ENCODE measurements around the gene TRAM2.

DNA sequence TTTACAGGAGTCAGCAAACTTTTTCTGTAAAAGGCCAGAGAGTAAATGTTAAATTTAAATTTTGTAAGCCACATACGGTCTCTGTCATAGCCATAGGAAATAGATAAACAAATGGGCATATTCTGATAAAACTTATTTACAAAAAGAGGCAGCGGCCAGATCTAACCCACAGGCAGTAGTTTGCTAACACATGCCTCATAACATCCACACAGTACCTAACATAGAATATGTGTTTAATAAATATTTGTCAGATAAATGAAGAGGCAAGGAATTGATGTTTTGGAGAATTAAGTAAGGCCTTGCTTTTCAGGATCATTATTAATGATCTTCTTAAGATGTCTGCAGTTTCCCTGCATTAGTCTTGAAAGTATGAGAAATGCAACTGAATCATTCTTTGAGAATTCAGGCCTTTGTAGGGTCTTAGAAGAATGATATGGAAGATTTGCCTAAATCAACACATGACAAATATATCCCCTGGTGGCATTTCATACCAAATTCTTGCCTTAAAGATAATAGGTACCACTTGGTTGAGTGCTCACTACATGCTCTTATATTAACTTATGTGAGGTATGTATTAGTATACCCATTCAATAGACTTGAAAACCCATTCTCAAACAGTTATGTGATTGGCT, 39.3 kb upstream of the TRAM2 start:
- no peak for TF ChIP-seq EZH2phosphoT487 (IDR thresholded peaks at IDR 0.05; ENCODE audit: low read depth)
- TF ChIP-seq, protein P1, sequence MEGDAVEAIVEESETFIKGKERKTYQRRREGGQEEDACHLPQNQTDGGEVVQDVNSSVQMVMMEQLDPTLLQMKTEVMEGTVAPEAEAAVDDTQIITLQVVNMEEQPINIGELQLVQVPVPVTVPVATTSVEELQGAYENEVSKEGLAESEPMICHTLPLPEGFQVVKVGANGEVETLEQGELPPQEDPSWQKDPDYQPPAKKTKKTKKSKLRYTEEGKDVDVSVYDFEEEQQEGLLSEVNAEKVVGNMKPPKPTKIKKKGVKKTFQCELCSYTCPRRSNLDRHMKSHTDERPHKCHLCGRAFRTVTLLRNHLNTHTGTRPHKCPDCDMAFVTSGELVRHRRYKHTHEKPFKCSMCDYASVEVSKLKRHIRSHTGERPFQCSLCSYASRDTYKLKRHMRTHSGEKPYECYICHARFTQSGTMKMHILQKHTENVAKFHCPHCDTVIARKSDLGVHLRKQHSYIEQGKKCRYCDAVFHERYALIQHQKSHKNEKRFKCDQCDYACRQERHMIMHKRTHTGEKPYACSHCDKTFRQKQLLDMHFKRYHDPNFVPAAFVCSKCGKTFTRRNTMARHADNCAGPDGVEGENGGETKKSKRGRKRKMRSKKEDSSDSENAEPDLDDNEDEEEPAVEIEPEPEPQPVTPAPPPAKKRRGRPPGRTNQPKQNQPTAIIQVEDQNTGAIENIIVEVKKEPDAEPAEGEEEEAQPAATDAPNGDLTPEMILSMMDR (IDR thresholded peaks at IDR 0.05; ENCODE audit: low read depth, low read length), result no peak

Measured in OCI-LY3 (cell line).